Liver (tissue), 9 donors: Measurements from ENCODE around the gene TTYH1. TPM values are rescaled to one million over a fixed set of nuclear protein-coding genes. Genes with fewer than 3 reads are reported as not detected.

Experiments
- DNase-seq: peaks from one replicate; pipeline ENCODE4 v3.0.0-alpha.2; 2017; ENCODE audit warnings: low spot score
- H3K27ac ChIP-seq, 2 donors: one replicate each; pipeline ENCODE4 v1.7.0; 2013; ENCODE audit warnings: inconsistent platforms in 2 of 2, low read length in 2 of 2, control low read depth in 1 of 2, low read depth in 1 of 2, mild to moderate bottlenecking in 1 of 2
- H3K27me3 ChIP-seq, 4 donors: one replicate each; pipeline versions ENCODE4 v1.6.1 to v1.7.0; 2013; ENCODE audit warnings: low read length in 3 of 4, inconsistent platforms in 1 of 4, mild to moderate bottlenecking in 1 of 4, moderate library complexity in 1 of 4; ENCODE audit not compliant: control insufficient read depth in 4 of 4, insufficient read depth in 4 of 4
- H3K36me3 ChIP-seq, 4 donors: one replicate each; pipeline versions ENCODE4 v1.6.1 to v1.7.0; 2013; ENCODE audit warnings: low read length in 3 of 4, mild to moderate bottlenecking in 3 of 4, low read depth in 1 of 4, moderate library complexity in 1 of 4; ENCODE audit not compliant: control insufficient read depth in 4 of 4, insufficient read depth in 3 of 4
- H3K4me1 ChIP-seq, 4 donors: one replicate each; pipeline versions ENCODE4 v1.6.1 to v1.7.0; 2013; ENCODE audit warnings: low read length in 3 of 4, mild to moderate bottlenecking in 3 of 4, moderate library complexity in 1 of 4; ENCODE audit not compliant: control insufficient read depth in 4 of 4, insufficient read depth in 4 of 4
- H3K4me3 ChIP-seq, 3 donors: one replicate each; pipeline versions ENCODE4 v1.6.1 to v1.7.0; 2013; ENCODE audit warnings: low read length in 3 of 3, control low read depth in 1 of 3, low read depth in 1 of 3, mild to moderate bottlenecking in 1 of 3
- H3K9ac ChIP-seq, 2 donors: one replicate each; pipeline ENCODE4 v1.7.0; 2013; ENCODE audit warnings: low read length in 2 of 2, mild to moderate bottlenecking in 2 of 2, moderate library complexity in 2 of 2, control low read depth in 1 of 2, low read depth in 1 of 2
- H3K9me3 ChIP-seq, 4 donors: one replicate each; pipeline versions ENCODE4 v1.6.1 to v1.7.0; 2013; ENCODE audit warnings: low read length in 3 of 4; ENCODE audit not compliant: control insufficient read depth in 4 of 4
- ATF3 ChIP-seq: IDR thresholded peaks from 2 replicates; pipeline ENCODE4 v1.6.1; 2016; ENCODE audit warnings: antibody characterized with exemption
- NR2F2 ChIP-seq: IDR thresholded peaks from 2 replicates; pipeline ENCODE4 v1.6.1; 2016; ENCODE audit warnings: antibody characterized with exemption
- RAD21 ChIP-seq, 2 donors: IDR thresholded peaks; 2 replicates each; pipeline ENCODE4 v1.6.1; 2016; ENCODE audit warnings: antibody characterized with exemption in 2 of 2, mild to moderate bottlenecking in 2 of 2
- RXRA ChIP-seq, 2 donors: IDR thresholded peaks; 2 replicates each; pipeline ENCODE4 v1.6.1; 2017 to 2018; ENCODE audit warnings: antibody characterized with exemption in 2 of 2, mild to moderate bottlenecking in 1 of 2
- SP1 ChIP-seq: IDR thresholded peaks from 2 replicates; pipeline ENCODE4 v1.6.1; 2018; ENCODE audit warnings: antibody characterized with exemption, mild to moderate bottlenecking
- TAF1 ChIP-seq: conservative IDR thresholded peaks from 2 replicates; pipeline ENCODE4 v1.6.1; 2016; ENCODE audit warnings: antibody characterized with exemption, mild to moderate bottlenecking
- YY1 ChIP-seq: IDR thresholded peaks from 2 replicates; pipeline ENCODE4 v1.6.1; 2016; ENCODE audit warnings: antibody characterized with exemption, mild to moderate bottlenecking
- ZBTB33 ChIP-seq: IDR thresholded peaks from 2 replicates; pipeline ENCODE4 v1.6.1; 2016; ENCODE audit warnings: antibody characterized with exemption
- WGBS: extraction: QIAGEN DNeasy Blood & Tissue Kit; methylation state at CpG from one replicate; pipeline ENCODE4 v1.1.7; 2013; 5-methylcytosine and 5-hydroxymethylcytosine counted together
- polyA plus RNA-seq, 2 donors: library from polyadenylated mRNA; stranded (reverse) in 1 of 2; unstranded in 1 of 2; fragments of 200-250 nt in 1 of 2; fragments of >200 nt in 1 of 2; fragmentation: Nextera tagmentation in 1 of 2; extraction: Ambion mirVana in 1 of 2; gene quantifications; one replicate each; pipeline versions ENCODE4 v1.2.1 to v1.2.3, GENCODE V29; 2013 to 2015
- total RNA-seq, 2 donors: library from RNA; depleted of rRNA; stranded (reverse); fragments of >200 nt; gene quantifications; one replicate each; pipeline ENCODE4 v1.2.3, GENCODE V29; 2014
- donor health status: healthy.
- donor health status: healthy.
- donor health status: healthy.
- donor health status: healthy.
- donor health status: healthy.

The TTYH1 gene
- total and polyA plus RNA-seq, 4 donors, result 0.28 to 1.1 (median 0.61) TPM

- TF ChIP-seq ZBTB33, result no peak
- TF ChIP-seq SP1, result no peak
- TF ChIP-seq ATF3, result no peak
- no peak for TF ChIP-seq NR2F2
- Histone ChIP-seq H3K36me3 (no peaks in the 10 kb centered on the region), H3K4me3 (no peak overlapping the region), H3K4me1 (no peaks in the 10 kb centered on the region), H3K27ac (no peak overlapping the region), H3K9me3 (no peaks in the 10 kb centered on the region), H3K27me3 (peaks cover 0 to 8% (median 2%) of the 10 kb centered on the region in 4 donors), H3K9ac (no peak overlapping the region)
- 88% methylated on average over 14 of the region's 14 CpGs for WGBS
- DNase-seq, result no peak
These were observed 8.9 kb downstream of the TTYH1 start for GRCh38 chr19:54424201-54424600.

DNA sequence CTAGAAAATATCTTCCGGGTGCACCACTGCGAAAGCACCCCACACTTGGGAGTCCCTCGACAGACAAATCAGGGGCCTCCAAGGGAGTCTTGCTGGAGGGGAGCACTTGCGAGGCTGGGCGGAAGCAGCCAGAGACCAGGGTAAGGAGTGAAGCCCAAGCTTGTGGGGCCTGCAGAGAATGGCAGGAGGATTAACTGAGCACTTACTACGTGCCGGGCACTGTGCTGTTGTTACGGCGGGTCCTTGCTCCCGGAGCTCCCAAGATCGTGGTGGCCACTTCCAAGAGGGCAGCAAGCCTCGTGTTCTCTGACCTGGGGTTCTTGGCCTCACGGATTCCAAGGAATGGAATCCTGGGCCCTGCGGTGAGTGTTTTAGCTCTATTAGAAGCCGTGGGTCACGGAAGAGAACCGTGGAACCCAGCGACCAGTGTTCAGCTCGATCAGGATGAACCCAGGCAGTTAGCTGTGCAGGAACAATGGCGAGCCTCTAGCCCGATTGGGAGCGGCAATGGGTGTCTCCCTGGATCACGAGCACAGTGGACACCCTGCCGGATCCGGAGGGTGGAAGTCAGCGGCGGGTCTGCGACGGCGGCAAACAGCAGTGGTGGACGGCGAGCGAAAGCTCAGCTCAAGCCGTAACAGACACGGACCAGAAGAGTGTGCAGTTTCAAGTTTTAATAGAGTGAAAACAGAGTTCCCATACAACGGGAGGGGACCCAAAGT, 9.6 kb downstream of the TTYH1 start:
- Histone ChIP-seq H3K9me3 (no peaks in the 10 kb centered on the region), H3K27me3 (peaks cover 0 to 7% (median 3%) of the 10 kb centered on the region in 4 donors), H3K27ac (no peak overlapping the region), H3K4me1 (no peaks in the 10 kb centered on the region), H3K36me3 (no peaks in the 10 kb centered on the region), H3K9ac (no peak overlapping the region), H3K4me3 (no peak overlapping the region)
- DNase-seq, result no peak
- 89% methylated on average over 36 of the region's 36 CpGs for WGBS
- no peak for TF ChIP-seq YY1

DNA sequence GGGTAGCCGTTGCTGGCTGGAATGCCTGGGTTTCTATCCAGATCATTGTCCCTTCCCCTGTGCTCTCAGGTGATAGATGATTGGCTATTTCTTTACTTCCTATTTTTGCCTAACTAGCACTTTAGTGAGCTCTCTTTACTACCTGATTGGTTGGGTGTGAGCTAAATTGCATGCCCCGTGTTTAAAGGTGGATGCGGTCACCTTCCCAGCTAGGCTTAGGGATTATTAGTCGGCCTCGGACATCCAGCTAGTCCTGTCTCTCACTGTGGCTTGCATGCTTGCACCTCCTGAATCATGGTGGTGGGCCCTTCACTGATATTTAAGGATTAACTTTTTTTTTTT, 10.1 kb downstream of the TTYH1 start:
- peaks cover 0 to 1% (median 0%) of the 10 kb centered on the region in 4 donors for H3K4me1 ChIP-seq
- no peaks in the 10 kb centered on the region for H3K36me3 ChIP-seq
- 65% methylated on average over 5 of the region's 5 CpGs for WGBS
- no peak overlapping the region for H3K9ac ChIP-seq
- H3K27ac ChIP-seq, result no peak overlapping the region
- no peak overlapping the region for H3K4me3 ChIP-seq
- DNase-seq, result no peak
- H3K27me3 ChIP-seq, result peaks cover 0 to 6% (median 2%) of the 10 kb centered on the region in 4 donors
- TF ChIP-seq YY1, result no peak
- TF ChIP-seq RAD21 (IDR thresholded peaks at IDR 0.05), result no peak
- TF ChIP-seq SP1, result no peak
- no peak for TF ChIP-seq RXRA (IDR thresholded peaks at IDR 0.05)
- TF ChIP-seq TAF1, result no peak
- no peak for TF ChIP-seq ATF3
- TF ChIP-seq ZBTB33, result no peak
- H3K9me3 ChIP-seq, result no peaks in the 10 kb centered on the region
